Measurements from ENCODE around the gene NCBP3. TPM values are rescaled to one million over a fixed set of nuclear protein-coding genes. Genes with fewer than 3 reads are reported as not detected.
"Not testable (repeated sequence)": the region's sequence is repeated elsewhere in the genome, so short reads cannot be mapped to it uniquely, and the experiment has no call there.

Gene NCBP3
- total RNA-seq, 2 experiments from 2014 or later = 24.5 to 45.7 TPM

- Histone ChIP-seq H4K20me1 (ENCODE audit: insufficient read depth, low read length) (no peaks in the 10 kb centered on the region), H2AFZ (ENCODE audit: low read length) (no peak overlapping the region), H3K27ac (ENCODE audit: low read depth, low read length, poor library complexity, severe bottlenecking) (no peak overlapping the region), H3K36me3 (ENCODE audit: insufficient read depth, low read length) (no peaks in the 10 kb centered on the region), H3K4me2 (ENCODE audit: low read length) (no peak overlapping the region), H3K4me1 (ENCODE audit: insufficient read depth, low read length, poor library complexity, severe bottlenecking) (peaks cover 8% of the 10 kb centered on the region), H3K9me2 (ENCODE audit: insufficient read depth, low read length) (no peaks in the 10 kb centered on the region), H3K4me3 (ENCODE audit: low read depth, low read length, poor library complexity, severe bottlenecking) (no peak overlapping the region), H3K79me2 (ENCODE audit: insufficient read depth, low read depth, low read length) (no peaks in the 10 kb centered on the region), H3K9me3 (ENCODE audit: low read length) (no peaks in the 10 kb centered on the region)
- TF ChIP-seq EZH2phosphoT487 (IDR thresholded peaks at IDR 0.05; ENCODE audit: borderline replicate concordance, low read depth, low read length) = no peak
- no peak for TF ChIP-seq CTCF (conservative IDR thresholded peaks at IDR 0.05; ENCODE audit: low read length)
- POLR2A ChIA-PET = no interaction called here
- intact Hi-C loops (cut with micrococcal nuclease; ENCODE audit: unreplicated experiment) = no loop called here
- CTCF ChIA-PET (ENCODE audit: unreplicated experiment) = no interaction called here
- BruUV-seq (replicated peaks) = no TSS peak
- no peak for DNase-seq (ENCODE audit: low spot score)
These were observed 53.6 kb downstream of the NCBP3 start for GRCh38 chr17:3792481-3792880.

- POLR2A ChIA-PET = interaction anchor here (0.7 to 1.0 kb wide), 2 partner anchors 28 to 271 kb away, joined by 3 to 6 read pairs; no protein-coding TSS in a partner anchor
- no TSS peak for BruUV-seq (replicated peaks)
- Histone ChIP-seq H3K79me2 (ENCODE audit: insufficient read depth, low read depth, low read length) (no peaks in the 10 kb centered on the region), H4K20me1 (ENCODE audit: insufficient read depth, low read length) (no peaks in the 10 kb centered on the region), H3K4me1 (ENCODE audit: insufficient read depth, low read length, poor library complexity, severe bottlenecking) (no peaks in the 10 kb centered on the region), H3K9me2 (ENCODE audit: insufficient read depth, low read length) (no peaks in the 10 kb centered on the region), H3K36me3 (ENCODE audit: insufficient read depth, low read length) (no peaks in the 10 kb centered on the region), H3K4me2 (ENCODE audit: low read length) (no peak overlapping the region), H2AFZ (ENCODE audit: low read length) (no peak overlapping the region), H3K9me3 (ENCODE audit: low read length) (no peaks in the 10 kb centered on the region), H3K4me3 (ENCODE audit: low read depth, low read length, poor library complexity, severe bottlenecking) (no peak overlapping the region), H3K27ac (ENCODE audit: low read depth, low read length, poor library complexity, severe bottlenecking) (no peak overlapping the region)
- no peak for TF ChIP-seq CTCF (conservative IDR thresholded peaks at IDR 0.05; ENCODE audit: low read length)
- no peak for TF ChIP-seq EZH2phosphoT487 (IDR thresholded peaks at IDR 0.05; ENCODE audit: borderline replicate concordance, low read depth, low read length)
- CTCF ChIA-PET (ENCODE audit: unreplicated experiment) = no interaction called here
- no peak for DNase-seq (ENCODE audit: low spot score)
- intact Hi-C loops (cut with micrococcal nuclease; ENCODE audit: unreplicated experiment) = no loop called here
These were observed 57.8 kb downstream of the NCBP3 start for GRCh38 chr17:3788200-3788599.

- H3K4me3 ChIP-seq (ENCODE audit: low read depth, low read length, poor library complexity, severe bottlenecking); POLR2A ChIA-PET; H3K9me3 ChIP-seq (ENCODE audit: low read length); H3K9me2 ChIP-seq (ENCODE audit: insufficient read depth, low read length); H3K36me3 ChIP-seq (ENCODE audit: insufficient read depth, low read length); BruUV-seq (replicated peaks); H3K4me2 ChIP-seq (ENCODE audit: low read length); DNase-seq (ENCODE audit: low spot score); H2AFZ ChIP-seq (ENCODE audit: low read length); H3K79me2 ChIP-seq (ENCODE audit: insufficient read depth, low read depth, low read length); H3K4me1 ChIP-seq (ENCODE audit: insufficient read depth, low read length, poor library complexity, severe bottlenecking); H3K27ac ChIP-seq (ENCODE audit: low read depth, low read length, poor library complexity, severe bottlenecking); intact Hi-C loops (cut with micrococcal nuclease; ENCODE audit: unreplicated experiment); H4K20me1 ChIP-seq (ENCODE audit: insufficient read depth, low read length); CTCF ChIA-PET (ENCODE audit: unreplicated experiment): not testable (repeated sequence)
These were observed 60.7 kb downstream of the NCBP3 start for GRCh38 chr17:3785323-3785722.
